ENCODE measurements around the gene TNS2.
"Not testable (repeated sequence)": the region's sequence is repeated elsewhere in the genome, so short reads cannot be mapped to it uniquely, and the experiment has no call there.

Gene TNS2

DNA sequence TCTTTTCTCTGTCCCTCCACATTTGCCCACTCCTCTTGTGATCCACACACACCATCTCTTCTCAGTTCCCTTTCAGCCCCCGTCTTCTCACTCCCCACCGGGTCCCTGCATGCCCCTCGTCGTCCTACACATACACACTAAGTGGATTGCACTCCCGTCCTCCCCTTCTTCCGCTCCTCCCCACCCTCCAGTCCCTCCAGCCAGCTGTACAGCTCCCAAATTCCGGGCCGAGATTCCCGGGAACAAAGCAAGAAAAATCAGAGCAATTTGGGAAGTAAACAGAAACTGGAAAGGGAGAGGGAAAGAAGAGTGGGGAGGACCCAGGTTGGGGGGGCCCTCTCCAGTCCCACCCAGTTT is 47.3 kb downstream of the TNS2 start:
- no peak for DNase-seq

DNA sequence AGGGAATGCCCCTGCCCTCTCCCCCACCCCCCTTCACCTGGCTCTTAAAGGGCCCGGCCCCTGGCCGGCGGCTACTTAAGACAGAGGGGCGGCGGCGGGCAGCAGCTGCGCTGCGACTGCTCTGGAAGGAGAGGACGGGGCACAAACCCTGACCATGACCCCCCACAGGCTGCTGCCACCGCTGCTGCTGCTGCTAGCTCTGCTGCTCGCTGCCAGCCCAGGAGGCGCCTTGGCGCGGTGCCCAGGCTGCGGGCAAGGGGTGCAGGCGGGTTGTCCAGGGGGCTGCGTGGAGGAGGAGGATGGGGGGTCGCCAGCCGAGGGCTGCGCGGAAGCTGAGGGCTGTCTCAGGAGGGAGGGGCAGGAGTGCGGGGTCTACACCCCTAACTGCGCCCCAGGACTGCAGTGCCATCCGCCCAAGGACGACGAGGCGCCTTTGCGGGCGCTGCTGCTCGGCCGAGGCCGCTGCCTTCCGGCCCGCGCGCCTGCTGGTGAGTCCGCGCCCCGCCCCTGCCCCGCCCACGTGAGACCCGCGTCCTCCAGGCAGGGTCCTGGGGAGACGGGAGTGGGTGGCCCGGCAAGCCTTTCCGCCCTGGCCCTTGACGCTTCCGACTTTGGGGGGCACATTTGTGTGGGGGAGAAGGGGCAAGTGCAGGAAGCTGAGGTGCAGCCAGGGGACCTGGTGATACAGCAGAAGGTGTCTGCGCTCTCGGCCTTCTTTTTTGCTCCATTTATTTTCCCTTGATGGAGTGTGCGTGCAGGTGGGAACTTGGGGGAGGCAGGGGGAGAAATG is 47.9 kb downstream of the TNS2 start, which contains the start of gene IGFBP6:
TSS of gene IGFBP6 (plus strand) at position 104 of the 790 bp plus-strand sequence. CDS start at position 155, 51 bp downstream.
- no peak for DNase-seq

DNA sequence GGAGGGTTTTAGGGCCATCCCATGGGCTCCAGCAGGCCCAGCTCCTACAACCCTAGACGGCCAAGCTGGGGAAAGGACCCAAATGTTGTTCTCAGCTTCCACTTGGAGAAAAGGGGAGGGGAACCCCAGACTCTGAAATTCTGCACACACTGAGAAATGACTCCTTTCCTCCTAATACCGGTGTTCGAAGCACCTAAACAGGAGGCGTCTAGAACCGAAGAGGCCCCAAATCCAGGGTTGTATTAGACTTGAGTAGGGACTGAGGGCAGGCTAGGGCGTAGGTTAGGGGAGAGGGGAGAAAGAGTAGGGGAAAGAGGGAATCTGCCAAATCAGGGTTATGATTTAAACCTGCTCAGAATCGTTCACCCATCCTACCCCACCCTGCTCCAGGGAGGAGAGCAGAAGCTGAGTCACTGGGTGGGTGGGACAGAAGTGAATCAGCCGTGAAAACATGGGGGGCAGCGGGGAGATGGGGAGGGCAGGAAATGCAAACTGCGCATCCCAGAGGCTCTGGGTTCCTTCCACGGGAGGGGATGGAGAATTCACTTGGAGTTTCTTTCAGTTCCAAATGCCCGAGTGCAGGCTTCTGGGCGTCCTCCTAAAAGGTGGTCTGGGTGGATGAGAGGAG is 48.6 kb downstream of the TNS2 start:
- no peak for DNase-seq

DNA sequence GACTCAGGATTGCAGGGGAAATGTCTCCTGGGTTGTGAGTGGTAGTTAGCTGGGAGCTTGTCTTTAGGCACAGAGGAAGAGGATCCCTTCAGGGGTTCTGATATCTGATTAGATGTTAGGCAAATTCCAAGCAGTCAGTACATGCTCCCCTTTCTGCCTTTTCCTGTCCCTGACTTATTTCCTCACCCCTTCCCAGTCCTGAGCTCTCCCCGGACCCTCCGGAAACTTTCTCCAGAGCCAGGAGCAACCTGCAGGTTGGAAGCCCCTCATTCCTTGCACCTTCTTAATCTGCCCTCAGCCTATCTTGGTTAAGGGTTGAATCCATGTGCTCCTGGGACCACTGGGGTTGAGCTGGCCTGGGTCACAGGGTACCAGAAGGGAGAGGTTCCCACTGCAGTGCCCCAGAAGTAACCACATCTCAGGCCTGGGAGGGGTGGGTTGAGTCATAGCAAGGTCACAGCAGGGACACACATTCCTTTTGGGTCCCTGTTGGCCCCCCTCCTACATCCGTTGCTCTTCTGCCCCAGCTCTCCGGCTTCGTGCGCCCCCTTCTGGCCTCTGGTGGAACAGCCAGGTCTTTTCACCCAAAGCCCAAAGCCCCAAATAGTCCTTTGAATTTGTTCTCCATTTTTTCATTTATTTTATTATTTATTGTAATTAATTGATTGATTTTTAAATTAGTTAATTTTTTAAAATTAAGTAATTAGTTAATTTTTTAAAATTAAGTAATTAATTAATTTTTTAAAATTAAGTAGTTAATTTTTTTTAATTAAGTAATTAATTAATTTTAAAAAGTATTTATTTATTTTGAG is 49.4 kb downstream of the TNS2 start:
- peak; percentile 53 for DNase-seq

DNA sequence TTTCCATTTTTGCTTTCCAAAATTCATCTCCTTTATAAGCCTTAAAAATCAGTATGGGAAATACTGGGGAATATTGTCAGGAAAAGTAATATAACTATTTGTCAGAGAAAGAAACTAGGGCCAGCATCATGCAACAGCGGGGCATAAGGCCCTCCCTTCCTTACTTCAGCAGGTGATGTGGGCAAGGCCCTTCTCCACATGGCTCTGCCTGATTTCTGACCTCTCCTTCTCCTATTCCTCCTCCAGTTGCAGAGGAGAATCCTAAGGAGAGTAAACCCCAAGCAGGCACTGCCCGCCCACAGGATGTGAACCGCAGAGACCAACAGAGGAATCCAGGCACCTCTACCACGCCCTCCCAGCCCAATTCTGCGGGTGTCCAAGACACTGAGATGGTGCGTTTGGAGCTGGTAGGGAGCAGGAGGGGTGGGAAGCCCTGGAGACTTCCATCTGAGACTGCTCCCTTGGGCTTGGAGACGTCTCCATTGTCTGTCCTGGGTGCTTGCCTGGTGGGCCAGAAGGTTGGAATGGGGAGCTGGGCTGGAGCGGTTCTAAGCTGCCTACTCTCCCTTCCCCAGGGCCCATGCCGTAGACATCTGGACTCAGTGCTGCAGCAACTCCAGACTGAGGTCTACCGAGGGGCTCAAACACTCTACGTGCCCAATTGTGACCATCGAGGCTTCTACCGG is 50.7 kb downstream of the TNS2 start:
- DNase-seq = no peak

DNA sequence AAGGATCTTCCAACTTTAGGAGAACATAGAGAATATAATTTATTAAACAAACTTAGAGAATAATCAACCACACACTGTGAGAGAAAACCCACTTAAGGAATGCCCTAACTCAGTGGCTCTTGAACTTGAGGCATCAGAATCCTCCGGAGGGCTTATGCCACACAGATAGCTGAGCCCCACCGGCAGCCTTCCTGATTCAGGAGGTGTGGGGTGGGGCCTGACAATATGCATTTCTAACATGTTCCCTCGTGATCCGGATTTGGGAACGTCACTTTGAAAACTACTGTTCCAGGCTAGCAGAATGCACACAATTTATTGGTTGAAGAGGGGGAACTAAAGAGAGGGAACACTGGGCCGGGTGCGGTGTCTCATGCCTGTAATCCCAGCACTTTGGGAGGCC is 51.4 kb downstream of the TNS2 start:
- no peak for DNase-seq

DNA sequence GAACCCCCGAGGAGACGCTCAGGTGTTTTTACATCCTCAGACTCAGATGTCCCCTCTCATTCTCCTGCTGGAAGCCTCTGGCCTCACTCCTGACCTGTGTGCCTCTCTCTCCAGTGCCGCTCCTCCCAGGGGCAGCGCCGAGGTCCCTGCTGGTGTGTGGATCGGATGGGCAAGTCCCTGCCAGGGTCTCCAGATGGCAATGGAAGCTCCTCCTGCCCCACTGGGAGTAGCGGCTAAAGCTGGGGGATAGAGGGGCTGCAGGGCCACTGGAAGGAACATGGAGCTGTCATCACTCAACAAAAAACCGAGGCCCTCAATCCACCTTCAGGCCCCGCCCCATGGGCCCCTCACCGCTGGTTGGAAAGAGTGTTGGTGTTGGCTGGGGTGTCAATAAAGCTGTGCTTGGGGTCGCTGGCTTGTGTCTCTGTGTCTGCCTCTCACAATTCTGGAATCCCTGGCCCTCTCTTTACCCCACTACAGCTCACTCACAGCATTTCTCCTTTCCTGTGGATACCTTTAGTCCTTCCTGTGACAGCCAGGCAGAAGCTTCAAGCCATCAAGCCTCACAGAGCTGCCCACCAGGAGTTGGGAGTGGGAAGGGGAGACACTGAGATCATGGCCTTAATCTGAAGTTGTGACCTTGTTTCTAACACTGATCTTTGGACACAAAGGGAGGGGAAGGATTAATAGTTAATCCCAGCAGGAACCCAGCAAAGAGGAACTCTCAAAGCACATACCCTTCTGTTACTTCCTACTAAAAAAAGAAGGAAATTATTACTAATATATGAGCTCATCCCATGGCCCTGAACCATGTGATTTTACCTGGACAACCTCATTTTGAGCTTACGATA is 52.3 kb downstream of the TNS2 start:
- no peak for DNase-seq

DNA sequence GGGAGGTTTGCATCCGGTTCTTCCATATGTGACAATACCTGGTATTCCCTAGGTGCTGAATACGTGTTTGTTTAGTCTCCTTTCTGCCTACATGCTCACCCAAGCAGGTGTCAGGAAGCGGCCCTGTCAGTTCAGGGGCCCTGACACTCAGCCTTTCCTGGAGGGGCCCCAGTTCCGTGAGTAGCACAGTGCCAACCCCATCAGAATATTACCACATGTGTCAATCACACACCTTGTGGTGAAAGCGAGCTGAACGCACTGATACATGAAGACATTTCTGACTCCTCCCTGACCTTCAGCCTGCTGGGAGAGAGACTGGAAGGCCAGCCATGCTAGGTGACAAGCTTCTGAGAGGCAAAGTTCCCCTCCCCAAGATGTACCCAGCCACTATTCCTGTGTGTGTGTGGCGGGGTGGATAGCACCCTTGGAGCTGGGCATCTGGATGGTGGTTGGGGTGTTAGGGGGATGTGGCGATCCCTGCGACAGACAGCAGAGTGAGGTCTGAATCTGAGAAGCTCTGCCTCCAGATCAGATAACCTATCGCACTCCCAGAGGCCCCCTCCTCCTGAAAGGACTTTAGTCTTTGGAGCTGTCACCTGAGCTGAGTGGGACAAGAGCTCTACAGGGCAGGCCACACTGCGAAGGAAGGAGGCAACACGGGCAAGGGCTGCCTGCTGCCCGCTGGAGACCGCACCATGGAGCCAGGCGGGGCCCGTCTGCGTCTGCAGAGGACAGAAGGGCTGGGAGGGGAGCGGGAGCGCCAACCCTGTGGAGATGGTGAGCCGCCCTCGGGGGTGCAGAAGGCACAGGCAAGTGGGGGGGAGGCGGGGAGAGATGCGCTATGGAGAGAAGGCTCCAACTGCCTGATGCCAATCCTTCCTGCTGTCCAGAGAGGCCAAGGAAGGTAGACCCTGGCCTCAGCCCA is 53.3 kb downstream of the TNS2 start, which contains the start of gene SOAT2:
TSS of gene SOAT2 (plus strand) at position 604 of the 925 bp plus-strand sequence. CDS start at position 696, 92 bp downstream.
- no peak for DNase-seq

DNA sequence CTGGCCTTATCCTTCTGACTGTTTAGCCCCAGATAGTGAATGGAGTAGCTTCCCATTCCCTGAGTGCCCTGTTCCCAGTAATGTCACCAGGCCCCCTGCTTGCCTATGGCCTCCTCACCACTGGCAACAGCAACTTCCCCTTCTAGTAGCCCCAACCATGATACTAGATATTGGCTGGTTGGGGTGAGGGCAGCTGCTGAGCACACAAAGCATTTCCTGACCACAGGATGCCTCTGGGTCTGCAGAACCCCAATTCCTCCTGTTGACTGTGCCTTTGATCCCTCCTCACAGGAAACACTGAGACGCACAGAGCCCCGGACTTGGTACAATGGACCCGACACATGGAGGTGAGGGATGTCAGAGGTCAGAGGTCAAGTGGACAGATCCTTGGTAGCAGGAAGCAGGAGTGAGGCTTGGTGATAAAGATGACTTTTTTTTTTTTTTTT is 54.0 kb downstream of the TNS2 start:
- no peak for DNase-seq

DNA sequence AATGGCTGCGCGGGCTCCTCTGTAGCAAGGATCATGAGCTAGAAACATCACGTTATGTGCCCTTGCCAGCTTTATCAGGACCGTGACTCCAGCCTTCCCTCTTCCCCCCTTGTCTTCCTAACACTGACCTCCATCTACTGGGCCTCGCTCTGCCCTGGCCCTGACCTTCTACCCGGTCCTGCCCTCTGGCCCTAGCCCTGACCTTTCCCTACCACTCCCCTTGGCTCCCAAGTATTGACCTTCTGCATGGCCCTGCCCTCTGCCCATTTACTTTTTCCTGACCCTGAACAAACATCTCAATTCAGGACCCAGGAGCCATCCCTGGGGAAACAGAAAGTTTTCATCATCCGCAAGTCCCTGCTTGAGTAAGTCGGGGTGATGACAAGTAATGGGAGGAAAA is 55.4 kb downstream of the TNS2 start:
- DNase-seq = no peak

DNA sequence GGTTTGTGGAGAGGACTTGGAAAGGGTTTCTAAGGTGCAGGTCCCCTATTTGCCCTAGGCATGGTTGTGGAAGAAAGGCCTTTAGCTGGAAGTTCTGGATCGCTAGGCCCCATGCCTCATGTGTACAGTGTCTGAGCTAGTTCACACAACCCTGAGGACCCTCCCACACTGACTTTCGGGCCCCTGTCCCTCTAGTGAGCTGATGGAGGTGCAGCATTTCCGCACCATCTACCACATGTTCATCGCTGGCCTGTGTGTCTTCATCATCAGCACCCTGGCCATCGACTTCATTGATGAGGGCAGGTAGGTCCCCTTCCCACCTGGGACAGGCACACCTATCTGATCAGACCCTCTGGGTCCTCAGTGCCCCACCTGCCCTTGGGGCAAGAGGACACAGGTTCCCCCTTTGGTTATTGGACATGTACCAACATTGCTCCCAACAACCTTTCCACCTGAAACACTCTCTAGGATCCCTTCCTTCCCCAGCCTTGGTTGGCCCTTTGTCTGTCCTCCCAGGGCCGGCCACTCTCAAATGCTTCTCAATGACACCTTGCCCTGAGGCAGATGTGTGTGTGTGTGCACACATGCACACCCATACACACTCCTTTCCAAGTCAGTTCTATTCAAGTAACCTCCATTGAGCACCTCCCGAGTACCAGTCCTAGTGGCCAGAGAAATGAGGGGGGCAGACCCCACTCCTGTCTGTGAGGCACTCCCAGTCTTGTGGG is 56.0 kb downstream of the TNS2 start:
- DNase-seq = no peak

DNA sequence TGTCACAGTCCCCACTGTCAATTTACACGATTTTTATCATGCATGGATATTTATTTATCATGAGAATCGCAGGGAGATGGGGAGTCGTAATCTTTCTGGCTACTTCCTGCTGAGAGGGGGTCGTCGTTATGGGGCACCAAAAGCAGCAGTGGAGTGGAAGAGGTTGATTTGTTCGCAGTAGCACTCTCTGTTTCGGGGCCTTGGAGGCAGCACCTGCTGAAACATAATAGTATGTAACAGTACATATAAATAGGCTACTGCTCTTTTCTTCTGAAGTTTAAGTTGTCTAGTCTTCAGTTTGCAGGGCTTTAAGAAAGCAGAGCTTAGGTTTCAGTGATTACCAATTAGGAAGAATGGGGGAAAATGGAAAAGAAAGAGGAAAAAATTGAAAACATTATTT is 57.3 kb downstream of the TNS2 start:
- DNase-seq = no peak

DNA sequence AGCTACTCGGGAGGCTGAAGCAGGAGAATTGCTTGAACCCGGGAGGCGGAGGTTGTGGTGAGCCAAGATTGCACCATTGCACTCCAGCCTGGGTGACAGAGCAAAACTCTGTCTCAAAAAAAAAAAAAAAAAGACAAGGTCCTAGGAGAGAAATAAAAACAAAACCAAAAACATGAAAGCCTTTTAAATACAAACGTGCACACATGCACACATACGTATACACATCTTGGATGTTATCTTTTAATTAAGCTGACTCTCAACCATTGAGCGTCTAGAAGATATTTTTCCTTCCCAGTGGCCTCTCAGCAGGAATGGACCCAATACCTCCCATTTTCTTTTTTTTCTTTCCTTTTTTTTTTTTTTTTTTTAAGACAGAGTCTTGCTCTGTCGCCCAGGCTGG is 62.6 kb downstream of the TNS2 start:
- not testable (repeated sequence) for DNase-seq

DNA sequence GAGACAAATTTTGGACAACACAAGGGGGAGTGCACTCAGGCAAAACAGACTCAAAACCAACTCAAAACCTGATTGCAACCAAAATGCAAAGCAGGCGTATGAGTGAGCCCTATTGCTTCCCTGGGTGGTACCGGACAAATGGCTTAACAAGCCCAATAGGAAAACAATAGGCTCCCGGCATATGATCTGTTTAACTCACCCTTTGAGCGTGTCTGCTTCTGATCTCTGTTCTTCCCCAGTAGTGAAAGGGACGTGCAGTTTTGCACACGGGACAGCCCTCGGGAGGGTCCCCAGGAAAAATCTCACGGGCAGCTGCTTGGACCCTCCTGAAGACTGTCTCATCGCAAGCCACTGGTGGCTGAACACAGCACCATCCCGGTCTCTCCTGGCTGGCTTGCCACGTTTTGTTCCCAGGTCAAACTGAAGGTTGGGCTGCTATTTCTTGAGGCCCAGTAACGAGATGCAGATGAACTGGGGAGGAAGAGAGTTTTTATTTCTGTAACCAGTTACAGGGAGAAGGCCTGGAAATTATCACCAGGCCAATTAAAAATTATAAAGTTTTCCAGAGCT is 63.4 kb downstream of the TNS2 start:
- no peak for DNase-seq

DNA sequence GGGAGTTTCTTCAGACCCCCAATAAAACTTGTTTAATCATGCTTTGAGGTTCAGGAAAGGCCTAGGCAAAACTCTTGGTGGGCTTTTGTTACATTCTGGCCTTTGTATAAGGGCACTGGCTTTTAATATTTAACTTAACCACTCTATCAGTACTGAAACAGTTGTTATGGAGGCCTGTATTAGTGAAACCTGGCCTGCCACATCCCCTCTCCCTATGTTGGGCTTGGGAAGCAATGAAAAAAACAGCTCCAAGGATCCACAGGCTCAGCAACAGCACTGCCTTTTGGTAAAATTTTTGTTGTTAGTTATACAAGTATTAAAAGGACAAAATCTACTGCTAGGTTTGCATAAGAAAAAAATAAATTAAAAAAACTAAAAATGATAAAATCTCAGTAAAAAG is 64.1 kb downstream of the TNS2 start:
- DNase-seq = no peak

All from NCI-H2227 treated with DMSO at 0.1 percent for 48 hours (cell line).